ENCODE measurements around the gene ALG12.

ALG12 gene

GRCh38 chr22:49957826-49958365 lies 39.7 kb upstream of the ALG12 start:
- no peak for DNase-seq

- no peak for DNase-seq
Observed at GRCh38 chr22:49956914-49957825, 38.9 kb upstream of the ALG12 start.

GRCh38 chr22:49956418-49956770 lies 38.2 kb upstream of the ALG12 start:
- no peak for DNase-seq

GRCh38 chr22:49955581-49956417 lies 37.6 kb upstream of the ALG12 start:
- no peak for DNase-seq

GRCh38 chr22:49954991-49955580 lies 36.8 kb upstream of the ALG12 start:
- DNase-seq = no peak

- DNase-seq = no peak
Observed at GRCh38 chr22:49954354-49954753, 36.1 kb upstream of the ALG12 start.

GRCh38 chr22:49953680-49954344 lies 35.6 kb upstream of the ALG12 start:
- DNase-seq = no peak

- no peak for DNase-seq
Observed at GRCh38 chr22:49953027-49953679, 34.9 kb upstream of the ALG12 start.

GRCh38 chr22:49951986-49952896 lies 34.0 kb upstream of the ALG12 start:
- DNase-seq = no peak

GRCh38 chr22:49951678-49951985 lies 33.4 kb upstream of the ALG12 start:
- DNase-seq = no peak

GRCh38 chr22:49951000-49951677 lies 32.9 kb upstream of the ALG12 start:
- DNase-seq = no peak

GRCh38 chr22:49950396-49950994 lies 32.3 kb upstream of the ALG12 start:
- DNase-seq = no peak

- no peak for DNase-seq
Observed at GRCh38 chr22:49949914-49950292, 31.7 kb upstream of the ALG12 start.

GRCh38 chr22:49948958-49949913 lies 31.0 kb upstream of the ALG12 start:
- no peak for DNase-seq

- DNase-seq = no peak
Observed at GRCh38 chr22:49948116-49948957, 30.1 kb upstream of the ALG12 start.

GRCh38 chr22:49947296-49947622 lies 29.0 kb upstream of the ALG12 start:
- DNase-seq = no peak

GRCh38 chr22:49946612-49947295 lies 28.5 kb upstream of the ALG12 start:
- no peak for DNase-seq

All from NCI-H187 (cell line).